ENCODE measurements around the gene CLDN7.

Gene CLDN7, protein sequence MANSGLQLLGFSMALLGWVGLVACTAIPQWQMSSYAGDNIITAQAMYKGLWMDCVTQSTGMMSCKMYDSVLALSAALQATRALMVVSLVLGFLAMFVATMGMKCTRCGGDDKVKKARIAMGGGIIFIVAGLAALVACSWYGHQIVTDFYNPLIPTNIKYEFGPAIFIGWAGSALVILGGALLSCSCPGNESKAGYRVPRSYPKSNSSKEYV

DNA sequence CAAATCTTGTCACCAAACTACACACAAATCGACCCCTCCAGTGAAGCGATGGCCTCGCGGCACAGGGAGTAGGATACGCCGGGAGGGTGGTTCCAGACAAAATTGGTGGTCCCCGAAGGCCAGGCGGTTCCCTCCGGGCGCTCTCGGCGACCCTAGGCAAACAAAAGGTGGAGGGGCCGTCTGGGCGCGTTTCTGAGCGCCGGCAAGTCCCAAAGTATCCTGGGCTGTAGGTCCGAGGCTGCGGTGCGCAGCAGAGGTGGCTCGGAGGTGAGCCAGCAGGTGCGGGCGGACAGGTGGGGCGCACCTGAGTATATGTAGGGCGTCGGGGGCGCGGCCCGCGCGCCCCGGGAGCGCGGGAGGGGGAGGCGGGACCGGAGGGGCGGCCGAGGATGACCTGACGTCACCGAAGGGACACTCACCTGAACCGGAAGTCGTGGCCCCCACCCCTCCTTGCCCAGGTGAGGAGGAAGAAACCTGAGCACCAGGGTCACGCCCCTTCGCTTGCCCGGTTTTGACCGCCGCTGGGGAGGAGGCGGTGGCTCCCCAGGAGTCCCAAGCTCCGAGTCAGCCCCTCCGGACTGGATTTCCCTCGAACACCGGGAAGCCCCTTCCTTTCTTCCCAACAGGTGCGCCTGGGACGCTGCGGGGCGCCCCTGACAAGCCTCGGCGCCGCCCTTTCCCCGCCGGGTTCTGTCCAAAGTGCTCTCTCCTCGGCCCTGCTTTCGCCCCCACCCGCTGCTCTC lies at the start of gene CLDN7:
CLDN7 (minus strand) TSS at position 287 of the 743 bp plus-strand sequence. CDS start 435 bp downstream, outside the sequence.
- DNase-seq: peak; percentile 92

DNA sequence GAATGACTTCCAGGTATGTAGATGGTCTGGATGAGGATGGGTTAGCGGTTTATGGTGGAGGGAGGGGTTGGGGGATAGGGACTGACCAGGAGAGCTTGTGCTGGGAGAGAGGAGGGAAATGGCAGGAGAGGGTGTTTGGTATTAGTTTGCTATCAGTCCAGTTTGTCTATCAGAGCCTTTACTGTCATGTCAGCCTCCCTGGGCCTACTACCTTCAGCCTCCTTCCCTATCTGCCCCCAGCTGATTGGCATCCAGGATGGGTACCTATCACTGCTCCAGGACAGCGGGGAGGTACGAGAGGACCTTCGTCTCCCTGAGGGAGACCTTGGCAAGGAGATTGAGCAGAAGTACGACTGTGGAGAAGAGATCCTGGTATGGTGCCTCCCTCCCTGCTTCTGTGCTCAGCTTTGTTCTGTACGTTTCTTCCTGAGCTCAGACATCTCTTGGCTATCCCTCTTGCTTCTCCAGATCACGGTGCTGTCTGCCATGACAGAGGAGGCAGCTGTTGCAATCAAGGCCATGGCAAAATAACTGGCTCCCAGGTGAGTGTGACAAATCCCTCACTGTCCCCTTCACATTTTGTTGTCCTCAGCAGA lies 48.9 kb upstream of the CLDN7 start:
- no peak for DNase-seq

DNA sequence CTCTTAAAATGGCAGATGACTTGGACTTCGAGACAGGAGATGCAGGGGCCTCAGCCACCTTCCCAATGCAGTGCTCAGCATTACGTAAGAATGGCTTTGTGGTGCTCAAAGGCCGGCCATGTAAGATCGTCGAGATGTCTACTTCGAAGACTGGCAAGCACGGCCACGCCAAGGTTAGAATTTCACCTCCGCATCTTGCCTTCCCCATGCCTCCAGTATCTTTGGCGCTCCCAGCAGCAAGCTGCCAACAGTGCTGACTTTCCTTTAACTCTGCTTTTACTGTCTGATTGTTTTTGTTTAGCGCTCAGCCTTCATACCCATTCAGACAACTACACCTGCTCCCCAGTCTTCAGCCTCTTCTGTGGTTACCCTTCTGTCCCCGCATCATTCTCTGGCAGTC lies 47.4 kb upstream of the CLDN7 start:
- peak; percentile 43 for DNase-seq

DNA sequence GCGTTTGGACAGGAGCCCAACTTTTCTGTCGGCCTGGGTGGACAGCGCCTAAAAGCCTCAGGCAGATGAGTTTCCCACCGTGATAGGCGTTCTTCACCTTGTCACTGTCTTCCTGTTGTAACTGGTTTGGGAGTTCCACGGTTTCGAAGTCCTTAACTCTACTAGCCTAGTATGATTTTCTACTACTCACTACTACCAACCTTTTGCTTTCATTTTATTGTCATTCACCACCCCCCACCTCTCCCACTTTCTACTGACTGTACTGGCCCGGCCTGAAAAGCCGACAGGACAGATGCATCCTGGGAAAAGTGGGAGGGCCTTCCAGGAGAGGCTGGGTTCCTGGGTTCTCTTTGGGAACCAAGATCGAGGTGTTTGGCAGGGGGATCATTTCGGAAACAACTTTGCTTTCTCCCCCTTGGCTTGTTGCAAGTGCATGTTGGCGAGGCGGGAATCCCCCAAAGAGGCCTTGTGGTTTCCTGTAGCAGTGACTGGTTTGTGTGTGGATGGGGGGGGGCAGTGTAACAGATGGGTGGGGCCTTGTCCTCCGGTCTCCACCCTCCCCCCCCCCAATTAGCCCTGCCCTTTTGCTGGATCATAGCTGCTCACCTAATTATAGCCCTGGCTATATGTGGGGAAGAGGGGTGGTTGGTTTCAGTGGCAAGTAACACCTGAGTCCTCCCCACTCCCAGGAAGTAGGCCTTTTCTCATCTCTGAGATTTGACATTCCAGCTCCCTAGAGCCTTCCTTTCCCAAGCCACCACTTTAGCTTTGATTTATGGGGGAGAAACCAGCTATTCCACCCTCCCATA lies 46.6 kb upstream of the CLDN7 start:
- DNase-seq: peak; percentile 92

DNA sequence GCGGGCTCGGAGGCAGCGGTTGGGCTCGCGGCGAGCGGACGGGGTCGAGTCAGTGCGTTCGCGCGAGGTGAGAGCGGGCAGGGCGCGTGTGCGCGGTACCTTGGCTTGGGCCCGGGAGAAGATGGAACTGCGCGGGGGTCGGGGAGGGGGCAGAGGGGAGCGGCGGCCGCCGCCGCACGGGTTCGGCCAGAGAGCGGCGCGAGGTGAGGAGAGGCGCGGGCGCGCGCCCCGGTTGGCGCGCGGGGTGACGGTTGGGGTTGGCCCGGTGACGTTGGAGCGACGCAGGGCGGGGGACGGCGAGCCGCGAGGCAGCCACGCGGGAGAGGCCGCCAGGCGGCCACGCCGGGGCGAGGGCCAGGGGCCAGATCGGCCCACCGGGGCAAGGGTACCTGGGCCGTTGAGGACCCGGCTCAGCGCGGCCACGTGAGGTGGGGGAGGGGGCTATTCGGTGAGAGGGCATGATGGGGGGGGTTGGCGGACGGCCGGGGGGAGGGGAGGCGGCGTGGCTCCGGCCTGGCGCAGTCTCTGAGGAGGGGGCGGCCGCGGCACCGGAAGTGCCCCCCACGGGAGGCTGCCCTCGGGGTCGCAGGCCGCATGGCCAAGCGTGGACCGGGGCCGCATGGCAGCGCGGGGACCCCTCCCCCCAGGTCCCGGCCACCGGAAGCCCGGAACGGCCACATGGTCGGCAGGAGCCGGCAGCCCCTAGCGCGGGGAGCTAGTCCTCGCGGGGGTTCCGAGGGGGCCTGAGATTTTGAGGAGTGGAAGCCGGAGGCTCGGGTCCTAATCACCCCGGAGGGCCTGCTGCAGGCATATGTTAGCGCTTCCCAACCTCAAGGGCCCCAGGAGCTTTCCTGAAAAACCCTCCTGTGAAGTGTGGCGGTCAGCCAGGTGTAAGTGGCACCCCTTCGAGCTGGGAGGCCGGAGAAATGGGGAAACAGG lies 45.7 kb upstream of the CLDN7 start:
- DNase-seq: peak; percentile 65

DNA sequence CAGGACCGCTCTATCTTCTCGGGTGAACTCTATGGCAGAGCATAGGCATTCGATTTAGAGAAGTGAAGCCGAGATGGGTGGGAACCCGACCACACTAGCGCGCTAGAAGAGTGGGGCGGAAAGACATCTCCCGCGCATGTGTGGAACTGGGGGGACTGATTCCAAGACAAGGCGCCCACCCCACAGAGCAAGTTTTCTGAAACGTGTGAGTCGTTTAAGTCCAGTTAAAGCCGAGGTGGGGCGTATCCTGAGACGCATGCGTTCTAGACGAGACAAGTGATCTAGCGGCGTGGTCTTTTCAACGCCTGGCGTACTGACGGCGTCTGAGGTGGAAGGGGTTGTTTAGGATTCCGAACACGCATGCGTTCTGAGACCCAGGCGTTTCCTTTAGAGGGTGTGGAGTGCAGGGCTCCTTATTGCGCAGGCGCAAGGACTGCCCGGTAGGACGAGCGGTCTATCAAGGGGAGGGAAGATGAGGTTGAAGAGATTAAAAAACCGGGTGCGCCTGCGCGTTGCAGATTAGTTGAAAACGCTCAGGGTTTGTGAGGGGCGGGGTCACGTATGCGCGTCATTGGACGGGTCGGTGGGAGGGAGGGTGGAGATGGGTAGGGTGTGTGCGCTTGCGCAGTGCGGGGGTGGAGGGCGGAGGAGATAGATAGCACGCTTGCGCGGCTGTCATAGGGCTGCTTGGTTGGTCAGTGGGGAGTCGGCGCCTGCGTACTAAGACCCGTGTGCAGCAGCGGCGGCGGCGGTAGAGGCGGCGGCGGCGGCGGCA lies 44.8 kb upstream of the CLDN7 start, which contains the start of gene EIF5A:
EIF5A (plus strand) TSS at position 718 of the 775 bp plus-strand sequence. CDS start 2,008 bp downstream, outside the sequence.
- DNase-seq: peak; percentile 100

DNA sequence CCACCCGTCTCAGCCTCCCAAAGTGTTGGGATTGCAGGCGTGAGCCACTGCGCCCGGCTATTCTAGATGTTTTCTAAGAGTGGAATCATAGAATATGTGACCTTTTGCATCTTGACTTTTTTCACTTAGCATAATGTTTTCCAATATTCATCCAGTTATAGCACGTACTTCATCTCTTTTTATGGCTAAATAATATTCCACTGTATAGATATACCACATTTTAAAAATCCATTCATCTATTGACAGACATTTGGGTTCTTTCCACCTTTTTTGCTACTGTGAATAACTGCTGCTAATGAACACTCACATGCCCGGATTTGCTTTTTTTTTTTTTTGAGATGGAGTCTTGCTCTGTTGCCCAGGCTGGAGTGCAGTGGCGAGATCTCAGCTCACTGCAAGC lies 41.9 kb upstream of the CLDN7 start:
- no peak for DNase-seq

DNA sequence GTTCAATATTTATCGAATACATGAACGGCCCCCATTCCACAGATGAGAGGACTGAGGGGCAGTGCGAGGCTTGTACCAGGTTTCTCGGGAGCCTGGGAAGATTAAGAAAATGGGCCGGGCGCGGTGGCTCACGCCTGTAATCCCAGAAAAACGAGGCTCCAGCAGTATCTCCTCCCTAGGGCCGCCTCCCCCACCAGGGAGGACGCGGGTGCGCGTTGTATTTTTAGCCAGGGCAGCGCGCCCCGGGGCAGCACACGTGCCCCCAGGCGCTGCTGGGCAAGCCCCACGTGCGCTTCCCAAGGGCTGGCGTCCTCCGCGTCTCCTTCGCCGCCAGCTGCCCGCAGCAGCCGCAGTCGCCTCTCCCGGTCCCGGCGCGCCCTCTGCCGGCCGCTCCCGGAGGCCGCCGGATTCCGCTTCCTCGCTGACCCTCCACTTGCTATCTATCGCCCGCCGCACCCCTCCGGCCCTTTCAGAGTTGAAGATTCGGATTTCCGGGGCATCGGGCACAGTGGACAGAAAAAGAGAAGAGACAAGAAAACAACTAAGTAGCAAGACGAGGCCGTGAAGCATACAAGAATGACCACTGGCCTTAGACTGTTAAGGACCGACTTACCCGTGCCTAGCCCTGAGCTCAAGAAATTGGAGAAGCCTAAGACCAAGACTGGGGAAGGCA lies 34.0 kb upstream of the CLDN7 start:
- DNase-seq: peak; percentile 94

DNA sequence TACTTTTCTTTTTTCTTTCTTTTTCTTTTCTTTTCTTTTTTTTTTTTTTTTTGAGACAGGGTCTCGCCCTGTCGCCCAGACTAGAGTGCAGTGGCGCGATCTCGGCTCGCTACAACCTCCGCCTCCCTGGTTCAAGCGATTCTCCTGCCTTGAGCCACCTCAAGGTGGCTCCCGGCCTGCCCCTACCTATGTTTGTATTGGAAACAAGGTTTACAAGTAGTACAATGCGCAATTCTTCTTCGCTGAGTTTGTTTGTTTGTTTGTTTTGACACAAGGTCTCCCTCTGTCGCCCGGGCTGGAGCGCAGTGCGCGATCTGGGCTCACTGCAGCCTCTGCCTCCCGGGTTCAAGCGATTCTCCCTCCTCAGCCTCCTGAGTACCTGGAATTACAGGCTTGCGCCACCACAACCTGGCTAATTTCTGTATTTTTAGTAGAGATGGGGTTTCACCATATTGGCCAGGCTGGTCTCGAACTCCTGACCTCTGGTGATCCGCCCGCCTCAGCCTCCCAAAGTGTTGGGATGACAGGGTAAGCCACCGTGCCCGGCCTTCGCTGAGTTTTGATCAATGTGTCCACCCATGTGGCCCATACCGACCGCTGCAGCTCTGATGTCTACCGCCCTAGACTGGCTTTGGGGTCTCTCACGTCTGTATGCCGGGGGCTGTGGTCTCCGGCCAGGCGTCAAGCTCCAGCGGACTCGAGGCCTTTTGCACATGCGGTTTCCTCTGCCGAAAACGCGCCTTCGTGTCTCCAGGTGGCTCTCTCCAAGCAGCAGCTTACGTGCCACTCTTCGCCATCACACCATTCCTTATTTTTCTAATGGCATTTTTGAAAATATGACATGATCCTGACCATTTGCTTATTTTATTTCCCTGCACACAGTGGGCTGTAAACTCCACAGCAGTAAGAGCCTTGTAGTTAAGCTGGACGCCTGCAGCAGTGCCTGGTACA lies 33.2 kb upstream of the CLDN7 start:
- DNase-seq: peak; percentile 60

DNA sequence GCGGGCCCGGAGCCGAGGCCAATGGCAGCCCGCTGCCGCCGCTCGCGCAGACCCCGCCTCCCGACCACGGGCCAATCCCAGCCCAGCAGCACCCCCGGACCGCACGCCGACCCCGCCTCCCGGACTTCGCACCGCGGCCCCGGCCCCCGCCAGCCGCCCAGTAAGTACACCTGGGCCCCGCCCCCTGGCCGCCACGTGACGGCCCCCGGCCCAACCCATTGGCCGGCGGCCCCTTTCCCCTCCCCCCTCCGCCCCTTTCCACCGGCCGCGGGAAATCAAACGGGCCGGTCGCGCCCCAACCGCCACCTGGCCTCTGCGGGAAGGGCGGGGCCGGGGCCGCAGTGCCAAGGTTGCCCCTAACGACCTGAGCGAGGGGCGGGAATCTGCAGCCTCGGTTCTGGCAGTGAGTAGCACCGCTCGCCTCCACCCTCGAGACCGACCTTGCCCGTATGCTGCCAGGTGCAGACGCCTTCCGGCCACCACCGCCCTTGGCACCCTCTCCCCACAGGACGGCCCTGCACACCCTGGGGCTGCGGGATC lies 32.4 kb upstream of the CLDN7 start, which contains the start of gene YBX2:
YBX2 (minus strand) TSS at position 26 of the 540 bp plus-strand sequence. CDS start 139 bp downstream, outside the sequence.
- peak; percentile 94 for DNase-seq

DNA sequence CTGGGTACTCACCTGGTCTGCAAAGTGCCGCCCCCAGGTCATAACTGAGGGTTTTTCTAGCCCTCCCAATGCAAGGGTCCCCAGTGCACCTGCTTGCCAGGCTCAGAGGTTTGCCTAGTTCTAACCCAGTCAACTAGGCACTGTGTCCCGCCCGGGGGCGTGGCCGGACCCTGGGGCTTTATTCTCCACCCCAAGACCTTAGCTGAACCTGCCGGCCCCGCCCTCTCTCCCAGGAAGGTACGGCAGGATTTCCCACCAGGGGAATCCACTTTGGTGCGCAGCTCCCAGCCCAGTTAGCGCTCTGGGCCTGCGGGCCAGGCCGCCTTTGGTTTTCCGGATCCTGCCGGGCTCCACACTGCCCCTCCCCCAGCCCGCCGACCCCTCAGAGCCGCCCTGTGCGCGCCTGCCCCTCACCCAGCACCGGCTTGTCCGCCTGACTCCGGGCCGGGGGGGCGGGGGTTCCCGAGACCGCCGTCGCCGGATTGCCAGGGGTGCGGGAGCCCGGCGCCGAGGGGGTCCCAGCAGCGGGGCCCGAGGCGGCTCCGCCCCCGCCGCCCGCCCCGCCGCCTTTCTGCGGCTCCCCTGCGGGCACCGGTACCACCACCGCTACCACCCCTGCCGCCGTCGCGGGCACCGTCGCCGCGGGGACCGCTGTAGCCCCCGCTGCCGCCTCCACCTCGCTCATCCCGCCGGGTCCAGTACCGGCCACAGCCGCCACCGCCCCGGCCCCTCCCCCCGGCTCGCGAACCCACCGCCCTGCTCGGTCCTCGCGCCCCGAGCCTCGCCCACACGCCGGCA lies 31.7 kb upstream of the CLDN7 start:
- DNase-seq: peak; percentile 79

DNA sequence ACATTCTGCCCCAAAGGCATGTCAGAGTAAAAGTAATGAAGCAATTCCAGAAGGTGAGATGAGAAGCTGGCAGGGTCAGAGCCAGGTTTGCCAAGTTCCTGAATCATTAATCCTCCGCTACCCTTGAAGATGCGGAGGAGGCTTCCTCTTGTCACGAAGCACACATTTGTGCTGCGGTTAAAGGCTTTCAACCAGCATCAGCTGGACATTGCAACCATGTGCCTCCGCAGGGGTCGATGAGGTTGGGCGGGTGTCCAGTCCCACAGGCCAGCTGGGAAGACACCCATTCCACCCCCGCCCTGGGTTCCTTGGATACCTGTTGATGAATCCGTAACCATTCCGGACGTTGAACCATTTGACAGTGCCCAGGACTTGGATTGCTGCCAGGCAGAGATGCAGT lies 30.9 kb upstream of the CLDN7 start:
- peak; percentile 46 for DNase-seq

DNA sequence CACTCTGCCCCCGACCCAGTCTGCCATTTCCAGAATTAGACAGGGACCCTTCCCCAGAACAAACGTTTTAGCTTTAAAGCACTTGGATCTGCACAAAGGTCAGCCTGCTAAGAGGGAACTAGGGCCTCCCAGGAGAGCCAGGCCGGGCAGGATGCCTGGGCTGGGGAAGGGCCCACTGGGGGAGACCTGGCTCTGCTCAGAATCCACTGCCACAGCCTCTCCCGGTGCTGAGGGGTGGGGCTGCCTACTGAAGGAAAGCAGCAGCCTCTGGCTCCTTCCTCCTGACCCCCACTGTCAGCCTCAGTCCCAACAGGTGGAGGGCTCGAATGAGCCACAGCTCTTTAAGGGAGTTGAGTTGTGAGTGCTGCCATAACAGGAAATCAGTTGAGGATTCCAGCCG lies 30.5 kb upstream of the CLDN7 start:
- peak; percentile 56 for DNase-seq

DNA sequence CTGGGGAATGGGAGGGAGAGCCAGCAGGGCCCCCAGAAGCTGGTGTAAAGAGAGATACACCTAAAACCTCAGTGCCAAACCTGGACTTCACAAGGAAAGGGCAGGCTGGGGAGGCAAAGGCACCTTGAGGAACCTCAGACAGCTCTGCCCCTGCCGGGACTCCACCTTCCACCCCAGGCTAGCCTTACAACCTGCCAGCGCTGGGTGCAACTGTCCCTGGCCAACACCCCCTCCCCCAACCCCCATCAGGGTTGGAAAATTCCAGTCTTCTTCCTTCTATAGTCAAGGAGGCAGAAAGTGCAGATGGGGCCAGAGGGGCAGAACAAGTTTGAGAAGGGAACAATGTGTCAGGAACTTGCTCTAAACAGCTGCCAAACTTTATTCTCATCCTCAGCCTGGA lies 29.9 kb upstream of the CLDN7 start:
- DNase-seq: no peak

DNA sequence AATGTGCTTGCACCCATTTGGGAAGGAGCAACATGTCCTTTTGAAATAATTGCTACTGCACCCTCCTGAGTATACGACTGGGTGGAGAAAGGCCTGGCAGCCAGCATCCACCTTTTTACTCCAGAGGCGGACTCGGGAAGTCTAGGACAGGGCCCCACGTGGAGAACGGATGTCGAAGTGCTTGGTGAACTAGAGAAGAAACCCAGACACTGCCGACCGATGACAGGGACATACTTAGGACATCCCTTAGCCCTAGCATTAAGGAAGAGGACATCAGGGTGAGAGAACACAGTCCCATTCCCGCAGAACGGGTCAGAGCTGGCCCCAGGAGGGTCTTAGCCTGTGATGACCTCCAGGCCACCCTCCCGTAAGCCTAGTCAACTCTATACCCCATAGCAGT lies 28.4 kb upstream of the CLDN7 start:
- no peak for DNase-seq

DNA sequence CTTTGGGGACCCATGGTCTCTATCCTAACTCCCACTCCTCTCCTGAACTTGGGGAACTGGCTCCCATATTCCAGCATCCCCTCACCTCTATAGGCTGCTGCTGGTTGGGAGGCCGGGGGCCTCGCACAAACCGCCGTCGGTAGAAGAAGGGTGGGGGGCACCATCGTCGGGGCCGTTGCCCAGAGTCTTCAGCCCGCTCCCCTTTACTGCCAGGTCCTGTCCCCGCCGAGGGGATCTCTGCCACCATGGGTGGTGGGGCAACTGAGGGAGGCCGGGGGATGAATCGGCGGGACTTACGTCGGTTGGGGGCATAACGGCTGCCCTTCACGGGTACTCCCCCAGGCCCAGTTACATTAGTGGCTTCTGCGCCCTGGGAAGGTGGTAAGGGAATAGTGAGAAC lies 27.9 kb upstream of the CLDN7 start:
- no peak for DNase-seq

DNA sequence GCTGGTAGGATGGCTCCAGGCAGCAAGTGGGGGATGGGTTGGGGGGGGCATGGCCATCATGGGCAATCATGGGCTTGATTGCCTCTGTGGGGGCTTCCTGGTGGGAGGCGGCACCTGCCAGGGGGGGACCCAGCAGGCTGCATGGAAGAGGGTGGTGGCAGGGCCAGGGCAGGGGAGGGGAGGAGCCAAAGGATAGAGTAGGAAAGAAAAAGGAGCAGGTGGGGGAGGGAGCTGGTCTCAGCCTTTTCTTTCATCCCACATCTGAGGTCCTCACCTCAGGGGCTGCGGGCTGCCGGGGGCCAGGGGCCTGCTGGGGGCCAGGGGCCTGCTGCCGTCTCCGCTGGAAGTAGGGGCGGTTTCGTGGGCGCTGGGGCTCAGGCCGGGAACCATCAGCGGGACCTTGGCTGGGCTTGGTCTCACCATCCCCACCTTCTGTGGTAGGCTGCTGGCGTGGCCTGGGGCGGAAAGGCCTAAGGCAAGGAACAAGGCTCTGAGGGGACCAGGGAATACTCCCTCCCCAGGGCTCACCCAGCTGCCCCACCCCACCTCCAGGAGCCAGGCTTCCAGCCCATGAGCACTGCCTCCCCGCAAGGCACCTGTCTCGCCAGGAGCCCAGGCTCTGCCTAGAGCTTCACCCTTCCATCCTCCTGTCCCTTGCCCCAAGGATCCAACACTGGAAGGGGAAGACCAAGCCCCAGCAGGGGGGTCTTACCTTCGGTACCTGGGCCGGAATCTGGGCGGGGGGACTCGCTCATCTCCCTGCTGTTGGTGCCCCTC lies 27.2 kb upstream of the CLDN7 start:
- DNase-seq: peak; percentile 52

All from islet precursor cell (in vitro differentiated cells).